Measurements from ENCODE around the gene SLC50A1. TPM values are rescaled to one million over a fixed set of nuclear protein-coding genes. Genes with fewer than 3 reads are reported as not detected.
A peak's percentile ranks its signal among the peaks of the same experiment; 100 is the strongest.

The SLC50A1 gene
- total and polyA plus RNA-seq, 9 of the 15 experiments (the other 6 are each of a cell fraction or from before 2014, with no cell fraction given) = 46.5 to 132 (median 91.9) TPM

DNA sequence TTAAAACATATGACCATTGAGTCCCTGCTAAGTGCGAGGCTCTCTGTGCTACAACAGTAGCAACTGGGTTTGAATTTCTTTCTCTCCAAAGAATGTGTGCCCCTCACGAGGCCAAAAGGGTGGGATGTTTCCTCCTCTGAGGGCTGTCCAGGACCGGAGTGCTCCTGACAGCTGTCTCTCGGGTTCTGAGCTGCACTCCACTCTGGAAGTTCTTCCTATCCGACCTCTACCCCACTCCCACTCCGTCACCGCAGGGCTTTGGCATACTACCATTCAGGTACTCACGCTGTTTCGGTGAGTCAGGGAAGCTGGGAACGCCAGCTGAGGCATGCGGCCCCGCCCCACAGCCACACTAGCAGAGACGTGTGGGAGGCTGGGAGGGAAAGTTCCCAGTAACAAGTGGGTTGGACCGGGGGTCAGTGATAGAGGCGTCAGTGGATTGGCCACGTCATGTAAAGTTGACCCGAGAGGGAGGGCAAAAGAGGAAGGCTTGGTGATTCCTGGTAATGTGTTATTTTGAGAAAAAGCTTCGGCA is 705 bp upstream of the SLC50A1 start (continued):
- TF ChIP-seq ZNF316 (IDR thresholded peaks at IDR 0.05) = no peak
- no peak for TF ChIP-seq CEBPB (tag; IDR thresholded peaks at IDR 0.05)
- TF ChIP-seq ZNF707 (CRISPR knock-in tag; conservative IDR thresholded peaks at IDR 0.05) = no peak
- no peak for TF ChIP-seq STAG1 (CRISPR knock-in tag; IDR thresholded peaks at IDR 0.05; ENCODE audit: borderline replicate concordance)
- TF ChIP-seq NR1H2 (CRISPR knock-in tag; IDR thresholded peaks at IDR 0.05) = no peak
- TF ChIP-seq SIN3A (IDR thresholded peaks at IDR 0.05; ENCODE audit: borderline replicate concordance in 2 of 2, control insufficient read depth in 1 of 2, low read depth in 2 of 2, low read length in 2 of 2) = peak; percentile 94 to 95
- no peak for TF ChIP-seq GTF3C2 (IDR thresholded peaks at IDR 0.05; ENCODE audit: borderline replicate concordance, extremely low read depth, insufficient read length)
- TF ChIP-seq SMARCE1 (IDR thresholded peaks at IDR 0.05) = peak; percentile 34
- TF ChIP-seq ZNF217 (CRISPR knock-in tag; IDR thresholded peaks at IDR 0.05) = no peak
- no peak for TF ChIP-seq ZNF407 (IDR thresholded peaks at IDR 0.05; ENCODE audit: low read depth)
- no peak for TF ChIP-seq SNRNP70 (optimal IDR thresholded peaks at IDR 0.05; ENCODE audit: low read depth, low read length)
- no peak for TF ChIP-seq SMAD2 (IDR thresholded peaks at IDR 0.05; ENCODE audit: low read depth, low read length)
- TF ChIP-seq SMAD3 (CRISPR knock-in tag; conservative IDR thresholded peaks at IDR 0.05) = no peak
- no peak for TF ChIP-seq HDAC3 (IDR thresholded peaks at IDR 0.05; ENCODE audit: borderline replicate concordance, partially characterized antibody)

Data from K562 (cell line).